ENCODE data around the gene BZW1. TPM values are rescaled to one million over a fixed set of nuclear protein-coding genes. Genes with fewer than 3 reads are reported as not detected.

The BZW1 gene
- total RNA-seq, 1 donor from 2014 or later: 214 TPM

- Mint-ChIP-seq H3K4me1 (ENCODE audit: unreplicated experiment) (no peaks in the 10 kb centered on the region), H3K27ac (ENCODE audit: unreplicated experiment) (no peak overlapping the region), H3K27me3 (ENCODE audit: unreplicated experiment) (no peaks in the 10 kb centered on the region), H3K9me3 (ENCODE audit: unreplicated experiment) (no peaks in the 10 kb centered on the region), H3K36me3 (ENCODE audit: unreplicated experiment) (peaks cover 39% of the 10 kb centered on the region), H3K4me3 (ENCODE audit: unreplicated experiment) (no peak overlapping the region)
- no peak for TF ChIP-seq CTCF (IDR thresholded peaks at IDR 0.05)
- DNase-seq (ENCODE audit: extremely low spot score, unreplicated experiment): no peak
Observed at GRCh38 chr2:200850512-200851256, 39.0 kb downstream of the BZW1 start.

GRCh38 chr2:200851398-200852248 lies 39.9 kb downstream of the BZW1 start:
- no peak for TF ChIP-seq CTCF (IDR thresholded peaks at IDR 0.05)
- DNase-seq (ENCODE audit: extremely low spot score, unreplicated experiment): no peak
- Mint-ChIP-seq H3K36me3 (ENCODE audit: unreplicated experiment) (peaks cover 44% of the 10 kb centered on the region), H3K4me3 (ENCODE audit: unreplicated experiment) (no peak overlapping the region), H3K9me3 (ENCODE audit: unreplicated experiment) (no peaks in the 10 kb centered on the region), H3K27me3 (ENCODE audit: unreplicated experiment) (no peaks in the 10 kb centered on the region), H3K27ac (ENCODE audit: unreplicated experiment) (no peak overlapping the region), H3K4me1 (ENCODE audit: unreplicated experiment) (no peaks in the 10 kb centered on the region)

GRCh38 chr2:200852605-200853004 lies 40.9 kb downstream of the BZW1 start:
- Mint-ChIP-seq H3K4me3 (ENCODE audit: unreplicated experiment) (no peak overlapping the region), H3K27me3 (ENCODE audit: unreplicated experiment) (no peaks in the 10 kb centered on the region), H3K4me1 (ENCODE audit: unreplicated experiment) (no peaks in the 10 kb centered on the region), H3K27ac (ENCODE audit: unreplicated experiment) (no peak overlapping the region), H3K36me3 (ENCODE audit: unreplicated experiment) (peaks cover 52% of the 10 kb centered on the region), H3K9me3 (ENCODE audit: unreplicated experiment) (no peaks in the 10 kb centered on the region)
- no peak for TF ChIP-seq CTCF (IDR thresholded peaks at IDR 0.05)
- no peak for DNase-seq (ENCODE audit: extremely low spot score, unreplicated experiment)

GRCh38 chr2:200856806-200857205 lies 45.1 kb downstream of the BZW1 start:
- no peak for TF ChIP-seq CTCF (IDR thresholded peaks at IDR 0.05)
- peaks cover 31% of the 10 kb centered on the region for H3K4me1 Mint-ChIP-seq (ENCODE audit: unreplicated experiment)
- no peak for DNase-seq (ENCODE audit: extremely low spot score, unreplicated experiment)
- H3K27ac Mint-ChIP-seq (ENCODE audit: unreplicated experiment): no peak overlapping the region
- H3K4me3 Mint-ChIP-seq (ENCODE audit: unreplicated experiment): no peak overlapping the region
- no peaks in the 10 kb centered on the region for H3K9me3 Mint-ChIP-seq (ENCODE audit: unreplicated experiment)
- H3K27me3 Mint-ChIP-seq (ENCODE audit: unreplicated experiment): no peaks in the 10 kb centered on the region
- H3K36me3 Mint-ChIP-seq (ENCODE audit: unreplicated experiment): peaks cover 64% of the 10 kb centered on the region

Measured in osteocyte (in vitro differentiated cells).